Measurements from ENCODE around the gene DDRGK1.
"Not testable (repeated sequence)": the region's sequence is repeated elsewhere in the genome, so short reads cannot be mapped to it uniquely, and the experiment has no call there.

DDRGK1 gene

DNA sequence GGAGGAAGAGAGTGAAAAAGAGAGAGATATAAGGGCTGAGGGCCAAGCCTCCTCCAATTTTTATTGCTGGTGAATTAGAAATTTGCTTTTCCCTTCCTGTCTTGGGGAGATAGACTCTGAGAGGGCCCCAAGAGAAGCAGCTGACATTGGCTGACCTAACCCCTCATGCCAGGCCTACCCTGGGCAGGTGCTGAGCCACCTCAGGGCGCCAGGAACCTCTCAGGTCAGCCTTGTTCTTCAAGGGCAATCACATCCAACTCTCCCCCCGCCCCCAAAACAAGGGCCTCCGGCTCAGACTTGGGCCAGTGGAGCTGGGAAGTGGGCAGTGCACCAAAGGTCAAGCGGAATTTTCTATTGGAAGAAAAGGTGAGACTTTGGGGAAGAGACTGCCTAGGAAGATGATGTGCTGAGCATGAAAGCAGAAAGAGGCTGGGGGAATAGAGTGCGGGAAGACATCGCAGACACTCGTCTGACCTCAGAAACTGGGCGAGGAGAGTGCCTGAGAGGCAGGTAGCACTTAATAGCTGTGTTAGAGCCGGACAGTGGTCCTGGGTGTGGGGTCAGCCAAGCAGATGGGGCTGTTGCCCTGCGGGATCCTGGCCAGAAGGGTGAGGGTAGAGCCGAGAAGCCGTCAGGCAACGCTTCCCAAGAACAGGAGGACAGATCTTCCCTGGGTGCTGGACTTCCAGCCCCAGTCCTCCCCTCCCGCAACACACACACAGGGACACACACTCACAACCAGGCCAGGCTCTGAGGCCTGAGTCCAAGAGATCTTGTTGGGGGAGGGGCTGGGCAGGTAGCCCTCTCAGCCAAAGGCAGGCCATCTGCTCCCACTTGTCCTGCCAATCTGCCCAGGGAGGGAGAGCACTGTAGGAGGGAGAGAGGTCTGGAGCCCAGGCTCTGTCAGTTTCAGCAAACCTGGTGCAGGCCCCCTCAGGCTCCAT, 41.1 kb downstream of the DDRGK1 start:
- no peak for DNase-seq

DNA sequence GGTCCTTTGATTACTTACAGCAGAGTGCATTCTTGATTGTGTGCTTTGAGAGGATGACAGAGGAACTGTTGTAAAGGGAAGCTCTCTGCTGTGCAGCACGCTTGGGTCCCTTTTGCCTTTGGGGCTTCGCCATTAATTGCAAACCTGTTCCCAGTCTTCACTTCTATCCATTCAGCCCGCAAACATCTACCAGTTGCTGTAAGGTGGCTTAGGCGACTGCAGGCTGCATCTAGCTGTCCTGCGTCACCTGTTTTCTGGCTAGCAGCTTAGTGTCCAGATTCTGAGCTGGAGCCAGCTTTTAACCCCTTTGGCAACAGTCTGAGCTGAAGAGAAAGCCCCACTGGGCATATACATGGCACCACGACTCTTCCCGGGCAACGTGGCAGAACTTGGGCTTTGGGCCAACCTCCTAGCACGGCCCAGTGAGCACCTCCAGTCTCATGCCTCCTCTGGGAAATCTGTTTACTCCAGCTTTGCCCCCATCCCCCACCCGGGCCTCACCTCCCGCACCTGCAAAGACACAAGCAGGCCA, 42.3 kb downstream of the DDRGK1 start:
- no peak for DNase-seq

DNA sequence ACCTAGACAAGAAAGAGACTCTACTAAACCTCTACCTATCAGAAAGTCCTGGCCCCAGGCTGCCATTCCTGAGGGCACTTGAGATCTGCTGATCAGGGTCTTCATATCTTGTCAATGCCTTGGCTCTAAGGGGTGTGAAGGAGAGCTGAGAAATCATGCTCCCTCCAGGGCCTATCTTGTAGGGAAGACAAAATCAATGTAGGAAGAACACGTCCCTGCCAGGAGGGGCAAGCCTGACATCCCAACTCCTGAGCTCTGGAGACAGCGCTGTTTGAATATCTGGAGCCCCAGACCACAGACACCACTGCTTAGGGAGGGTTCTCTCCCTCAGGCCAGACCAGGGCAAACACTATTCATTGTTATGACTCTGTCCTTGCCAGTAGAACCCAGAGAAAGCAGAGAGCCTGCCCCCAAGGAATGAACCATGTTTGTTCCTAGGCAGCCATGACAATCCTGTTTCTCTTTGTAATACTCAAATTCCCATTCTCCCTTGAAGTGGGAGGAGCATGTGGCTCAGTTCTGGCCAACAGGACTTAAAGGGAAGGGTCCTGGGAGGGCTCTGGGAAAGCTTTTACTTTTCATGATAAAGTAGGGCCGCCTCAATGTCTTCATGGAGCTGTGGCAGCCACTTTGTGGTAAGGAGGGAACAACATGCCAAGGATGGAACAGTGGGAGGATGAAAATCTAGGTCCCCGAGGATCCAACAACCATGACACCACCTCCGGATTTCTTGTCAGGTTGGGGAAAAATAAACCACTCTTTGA, 43.0 kb downstream of the DDRGK1 start:
- DNase-seq, result no peak

DNA sequence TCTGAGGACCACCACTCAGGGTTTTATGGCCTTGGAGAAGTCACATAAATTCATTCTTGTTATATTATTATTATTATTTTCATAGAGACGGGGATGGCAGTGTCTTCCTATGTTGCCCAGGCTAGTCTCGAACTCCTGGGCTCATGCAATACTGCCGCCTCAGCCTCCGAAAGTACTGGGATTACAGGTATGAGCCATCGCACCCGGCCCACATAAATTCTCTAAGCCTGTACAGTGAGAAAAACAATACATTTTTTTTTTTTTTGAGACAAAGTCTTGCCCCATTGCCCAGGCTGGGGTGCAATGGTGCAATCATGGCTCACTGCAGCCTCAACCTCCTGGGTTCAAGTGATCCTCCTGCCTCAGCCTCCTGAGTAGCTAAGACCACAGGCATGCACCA, 44.1 kb downstream of the DDRGK1 start:
- no peak for DNase-seq

DNA sequence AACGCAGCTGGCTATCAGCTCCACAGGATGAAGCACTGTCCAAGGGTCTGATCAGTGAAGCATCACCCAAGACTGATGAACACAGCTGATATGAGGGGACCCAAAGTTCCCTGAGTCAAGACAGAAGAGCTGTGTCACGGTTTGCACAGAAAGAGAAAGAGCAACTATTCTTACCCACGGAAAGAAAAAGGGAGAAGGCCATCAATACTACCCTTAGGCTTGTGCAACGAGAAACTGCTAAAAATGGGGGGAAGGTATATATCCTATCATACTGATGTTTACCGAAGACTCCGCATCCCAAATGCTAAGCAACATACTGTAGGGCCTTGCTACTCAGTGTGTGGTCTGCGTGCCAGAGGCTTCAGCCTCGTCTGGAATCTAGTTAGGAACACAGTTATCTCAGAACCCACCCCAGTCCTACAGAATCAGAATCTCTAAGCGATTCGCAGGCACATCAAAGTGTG, 45.5 kb downstream of the DDRGK1 start:
- DNase-seq, result peak; percentile 42

DNA sequence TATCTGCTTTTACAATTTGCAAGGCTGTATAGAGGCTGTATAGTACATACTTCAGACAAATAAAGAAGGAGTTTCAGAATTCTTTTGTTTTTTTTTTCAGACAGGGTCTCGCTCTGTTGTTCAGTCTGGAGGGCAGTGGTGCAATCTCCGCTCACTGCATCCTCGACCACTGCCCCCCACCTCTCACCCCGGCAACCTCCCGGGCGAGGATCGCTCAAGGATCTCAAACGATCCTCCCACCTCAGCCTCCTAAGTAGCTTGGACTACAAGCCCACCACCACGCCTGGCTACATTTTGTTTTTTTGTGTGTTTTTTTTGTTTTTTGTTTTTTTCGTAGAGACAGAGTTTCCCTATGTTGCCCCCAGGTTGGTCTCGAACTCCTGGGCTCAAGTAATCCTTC, 46.7 kb downstream of the DDRGK1 start:
- DNase-seq, result no peak

DNA sequence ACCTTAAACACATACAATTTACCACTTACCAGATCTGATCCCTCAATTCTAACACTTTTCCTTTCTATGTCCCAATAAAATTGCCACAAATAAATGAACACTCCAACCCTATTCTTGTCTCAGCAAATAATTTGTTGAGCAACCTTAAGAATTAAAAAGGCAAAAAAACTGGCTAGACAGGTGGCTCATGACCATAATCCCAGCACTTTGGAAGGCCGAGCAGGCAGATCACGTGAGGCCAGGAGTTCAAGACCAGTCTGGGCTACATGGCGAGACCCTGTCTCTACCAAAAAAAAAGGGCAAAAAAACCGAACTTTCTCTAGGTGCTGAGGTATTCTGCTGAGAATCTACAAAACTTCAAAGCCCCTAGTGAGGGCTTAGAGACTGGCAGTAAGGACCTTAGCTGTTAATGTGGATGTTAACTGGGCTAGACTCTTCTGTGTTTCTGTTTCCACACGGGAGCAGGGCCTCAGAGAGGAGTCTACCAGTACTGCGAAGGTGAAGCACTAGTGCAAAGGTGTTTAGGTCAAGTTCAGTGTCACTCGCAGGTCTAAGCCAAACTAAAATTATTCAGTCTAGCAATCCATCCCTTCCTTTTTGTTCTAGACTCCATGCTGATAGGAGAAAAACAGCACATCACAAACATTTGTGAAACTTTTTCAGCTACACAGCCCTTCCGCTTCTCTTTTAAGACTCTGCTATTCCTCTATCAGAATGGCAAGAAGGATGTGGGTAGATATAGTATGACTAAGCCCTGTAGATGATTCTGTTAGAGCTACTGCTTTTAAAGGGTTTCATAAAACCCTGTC, 47.5 kb downstream of the DDRGK1 start:
- peak; percentile 82 for DNase-seq

DNA sequence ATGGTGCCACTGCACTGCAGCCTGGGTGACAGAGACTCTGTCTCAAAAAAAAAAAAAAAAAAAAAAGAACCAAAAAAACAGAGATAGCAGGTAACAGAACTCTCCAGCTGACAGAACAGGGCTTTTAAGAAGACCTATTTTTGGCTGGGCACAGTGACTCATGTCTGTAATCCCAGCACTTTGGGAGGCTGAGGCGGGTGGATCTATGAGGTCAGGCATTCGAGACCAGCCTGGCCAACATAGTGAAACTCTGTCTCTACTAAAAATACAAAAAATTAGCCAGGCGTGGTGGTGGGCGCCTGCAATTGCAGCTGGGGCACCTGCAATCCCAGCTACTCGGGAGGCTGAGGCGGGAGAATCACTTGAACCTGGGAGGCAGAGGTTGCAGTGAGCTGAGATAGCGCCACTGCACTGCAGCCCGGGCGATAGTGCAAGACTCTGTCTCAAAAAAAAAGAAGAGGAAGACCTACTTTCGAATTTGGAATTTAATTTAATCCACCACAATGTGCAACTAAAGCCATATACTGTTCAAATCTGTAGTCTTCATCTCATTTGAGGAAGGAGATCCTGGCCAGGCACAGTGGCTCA, 52.3 kb downstream of the DDRGK1 start:
- DNase-seq, result not testable (repeated sequence)

DNA sequence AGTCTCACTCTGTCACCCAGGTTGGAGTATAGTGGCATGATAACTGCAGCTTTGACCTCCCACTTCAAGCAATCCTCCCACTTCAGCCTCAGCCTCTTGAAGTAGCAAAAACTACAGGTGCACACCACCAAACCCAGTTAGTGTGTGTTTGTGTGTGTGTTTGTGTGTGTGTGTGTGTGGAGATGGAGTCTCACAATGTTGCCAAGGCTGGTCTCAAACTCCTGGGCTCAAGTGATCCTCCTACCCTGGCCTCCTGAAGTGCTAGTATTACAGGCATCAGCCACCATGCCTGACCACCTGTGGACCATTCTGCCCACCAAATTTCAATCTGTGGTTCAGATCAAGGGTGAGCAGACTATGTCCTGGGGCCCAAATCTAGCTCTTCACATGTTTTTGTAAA, 53.6 kb downstream of the DDRGK1 start:
- no peak for DNase-seq

DNA sequence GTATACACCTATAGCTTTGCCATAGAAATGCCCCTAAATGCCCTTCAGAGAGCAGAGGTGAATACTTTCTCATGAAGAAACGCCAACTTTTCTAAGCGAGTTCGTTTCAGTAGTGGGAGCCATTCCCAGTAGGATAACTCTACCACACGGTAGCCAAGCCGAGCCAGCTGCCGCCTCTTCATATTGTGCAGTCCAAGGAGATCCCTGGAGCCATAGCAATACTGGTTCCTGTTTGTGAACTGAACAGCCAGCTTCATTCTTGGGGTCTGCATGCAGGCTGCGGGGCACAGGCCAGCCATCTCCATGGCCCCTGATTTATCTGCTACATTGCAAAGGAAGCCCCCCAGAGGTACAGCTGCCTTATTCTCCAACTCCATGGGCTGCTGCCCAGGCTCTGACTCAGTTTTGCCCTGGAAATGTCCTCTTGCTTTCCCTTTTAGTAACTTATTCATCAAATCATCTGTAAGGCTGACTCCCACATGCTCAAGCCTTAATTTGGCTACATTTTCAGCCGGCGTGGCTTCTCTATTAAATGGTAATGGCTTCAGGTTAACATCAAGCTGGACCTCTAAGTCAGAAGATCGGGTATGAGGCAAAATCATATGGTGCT, 57.6 kb downstream of the DDRGK1 start:
- DNase-seq, result no peak

DNA sequence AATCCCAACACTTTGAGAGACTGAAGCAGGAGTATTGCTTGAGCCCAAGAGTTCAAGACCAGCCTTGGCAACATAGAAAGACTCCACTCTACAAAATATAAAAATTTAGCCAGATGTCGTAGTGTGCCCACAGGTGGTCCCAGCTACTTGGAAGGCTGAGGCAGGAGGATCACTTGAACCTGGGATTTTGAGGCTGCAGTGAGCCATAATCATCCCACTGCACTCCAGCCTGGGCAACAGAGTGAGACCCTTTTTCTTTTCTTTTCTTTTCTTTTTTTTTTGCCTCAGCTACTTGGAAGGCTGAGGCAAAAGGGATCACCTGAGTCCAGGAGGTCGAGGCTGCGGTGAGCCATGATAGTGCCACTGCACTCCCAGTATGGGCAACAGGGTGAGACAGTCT, 62.7 kb downstream of the DDRGK1 start:
- no peak for DNase-seq
